K562 (cell line): Measurements from ENCODE around the gene ZNF785. TPM values are rescaled to one million over a fixed set of nuclear protein-coding genes. Genes with fewer than 3 reads are reported as not detected.

Experiments used
- ATAC-seq: fragments of 200-7000 bp; cut with Tn5 transposase; 3 replicates; pipeline ENCODE4 v1.9.1; 2020; ENCODE audit warnings: moderate library complexity
- BruUV-seq: library from RNA; stranded (reverse); fragments of 400-500 nt; replicated peaks from 2 replicates; lab custom pipeline; 2021; lab: Mats Ljungman, UMichigan
- CTCF ChIA-PET: fragments of 300-600 bp; formaldehyde crosslinking; extraction: SDS; loops from one replicate; lab custom pipeline; 2021; ENCODE audit warnings: low intra/inter-chr PET ratio; lab: Yijun Ruan, JAX
- POLR2A ChIA-PET: fragments of 300-600, 350-650 bp; sonication (Branson Sonifier 250); formaldehyde crosslinking; extraction: SDS; loops from one replicate; lab custom pipeline; 2021; ENCODE audit warnings: antibody characterized with exemption, inconsistent platforms; lab: Yijun Ruan, JAX
- DNase-seq, 4 experiments: peaks; one replicate each; pipeline versions ENCODE4 v3.0.0 to v3.0.0-alpha.2; 2011 to 2018; ENCODE audit warnings: low spot score in 3 of 4, mixed read lengths in 3 of 4; ENCODE audit errors: extremely low read depth in 1 of 4
- FAIRE-seq: peaks from 2 replicates; lab custom pipeline; 2011; peaks lifted over from hg19 to GRCh38; lab: Jason Lieb, UNC
- H2AFZ ChIP-seq: 2 replicates; pipeline ENCODE4 v1.6.0; 2011; ENCODE audit warnings: low read depth, low read length, control low read depth, inconsistent platforms
- H3K27ac ChIP-seq: fragments of 200-600 bp; 3 replicates; pipeline ENCODE4 v1.8.0; 2011; ENCODE audit warnings: low read depth, mild to moderate bottlenecking, control low read depth, inconsistent platforms, low read length, moderate library complexity, mixed read lengths; ENCODE audit errors: extremely low read depth
- H3K27me3 ChIP-seq, 2 experiments: fragments of 300-600 bp in 1 of 2; 2 replicates in 1 of 2; 3 replicates in 1 of 2; pipeline versions ENCODE4 v1.6.0 to v1.8.0; 2011; ENCODE audit warnings: inconsistent platforms in 2 of 2, low read length in 2 of 2, mild to moderate bottlenecking in 1 of 2, mixed read lengths in 1 of 2, moderate library complexity in 1 of 2; ENCODE audit not compliant: control insufficient read depth in 2 of 2, insufficient read depth in 2 of 2
- H3K36me3 ChIP-seq: fragments of 300-600 bp; 3 replicates; pipeline ENCODE4 v1.8.0; 2011; ENCODE audit warnings: mild to moderate bottlenecking, low read length, inconsistent platforms; ENCODE audit not compliant: control insufficient read depth, insufficient read depth
- H3K4me1 ChIP-seq, 2 experiments: fragments of 200-600 bp in 1 of 2; replicated peaks in 1 of 2; 2 replicates in 1 of 2; 3 replicates in 1 of 2; pipeline versions ENCODE4 v1.5.1 to v1.8.0; 2011; ENCODE audit warnings: inconsistent platforms in 2 of 2, low read length in 2 of 2, mild to moderate bottlenecking in 1 of 2, mixed read lengths in 1 of 2, moderate library complexity in 1 of 2; ENCODE audit not compliant: control insufficient read depth in 2 of 2, insufficient read depth in 2 of 2
- H3K4me2 ChIP-seq: 2 replicates; pipeline ENCODE4 v1.6.1; 2011; ENCODE audit warnings: low read length, control low read depth, inconsistent platforms, mixed read lengths; ENCODE audit not compliant: insufficient read depth
- H3K4me3 ChIP-seq: fragments of 200-600 bp; sonication (generic), shearing (Covaris generic); 2 replicates; pipeline ENCODE4 v1.5.1; 2016; ENCODE audit warnings: control low read depth, inconsistent platforms
- H3K79me2 ChIP-seq: fragments of 200-600 bp; 3 replicates; pipeline ENCODE4 v1.8.0; 2011; ENCODE audit warnings: low read length, inconsistent platforms; ENCODE audit not compliant: control insufficient read depth, insufficient read depth
- H3K9ac ChIP-seq, 2 experiments: 2 replicates each; pipeline versions ENCODE4 v1.6.0 to v1.6.1; 2011; ENCODE audit warnings: low read depth in 2 of 2, low read length in 2 of 2, control low read depth in 1 of 2, inconsistent platforms in 1 of 2, mild to moderate bottlenecking in 1 of 2, mixed read lengths in 1 of 2; ENCODE audit not compliant: insufficient read depth in 1 of 2
- H3K9me1 ChIP-seq: one replicate; pipeline ENCODE4 v1.6.0; 2011; ENCODE audit warnings: inconsistent platforms, mild to moderate bottlenecking, low read length, moderate library complexity; ENCODE audit not compliant: control insufficient read depth, insufficient read depth
- H3K9me3 ChIP-seq: replicated peaks from 2 replicates; pipeline ENCODE4 v1.5.1; 2011; ENCODE audit warnings: low read depth, low read length, inconsistent platforms; ENCODE audit not compliant: control insufficient read depth, insufficient read depth
- H4K20me1 ChIP-seq: replicated peaks from 2 replicates; pipeline ENCODE4 v1.6.1; 2011; ENCODE audit warnings: low read length, inconsistent platforms, mixed read lengths; ENCODE audit not compliant: control insufficient read depth, insufficient read depth
- AFF1 ChIP-seq, 2 experiments: fragments of 450-650 bp; IDR thresholded peaks; 2 replicates each; pipeline ENCODE4 v1.6.1; 2018; ENCODE audit warnings: mild to moderate bottlenecking in 2 of 2, low read depth in 1 of 2; ENCODE audit not compliant: partially characterized antibody in 2 of 2
- GTF2E2 ChIP-seq: fragments of 200-800 bp; sonication (Bioruptor generic); IDR thresholded peaks from 2 replicates; pipeline ENCODE4 v1.6.1; 2016; ENCODE audit warnings: missing genetic modification characterization, missing compliant biosample characterization
- MITF ChIP-seq: IDR thresholded peaks from 2 replicates; pipeline ENCODE4 v1.6.1; 2014; ENCODE audit warnings: antibody characterized with exemption
- NCOR1 ChIP-seq: fragments of 450-650 bp; IDR thresholded peaks from 2 replicates; pipeline ENCODE4 v1.6.1; 2016; ENCODE audit warnings: mild to moderate bottlenecking, moderate library complexity
- PRMT5 ChIP-seq: sonication (generic); formaldehyde crosslinking; IDR thresholded peaks from 2 replicates; pipeline ENCODE4 v1.5.0; 2020; ENCODE audit warnings: missing genetic modification reagents
- STAG1 ChIP-seq: sonication (generic); formaldehyde crosslinking; IDR thresholded peaks from 2 replicates; pipeline ENCODE4 v1.5.0; 2020; ENCODE audit warnings: missing genetic modification reagents, borderline replicate concordance
- ZMIZ1 ChIP-seq, 2 experiments: fragments of 150-350 bp in 1 of 2; IDR thresholded peaks; 2 replicates each; pipeline ENCODE4 v1.6.1; 2012 to 2016; ENCODE audit warnings: low read depth in 2 of 2, low read length in 2 of 2, mild to moderate bottlenecking in 1 of 2, moderate library complexity in 1 of 2
- ZNF24 ChIP-seq: fragments of 450-650 bp; IDR thresholded peaks from 2 replicates; pipeline ENCODE4 v1.6.1; 2016
- ZNF589 ChIP-seq: fragments of 200-800 bp; sonication (Bioruptor generic); IDR thresholded peaks from 2 replicates; pipeline ENCODE4 v1.6.1; 2016; ENCODE audit warnings: low read depth, missing genetic modification characterization, missing compliant biosample characterization
- WGBS: fragments of 100-300 bp; shearing (Covaris generic); methylation state at CpG from one replicate; pipeline ENCODE4 v1.1.6; 2016; ENCODE audit warnings: low coverage, mixed read lengths; ENCODE audit not compliant: insufficient coverage; ENCODE audit errors: missing lambda C conversion rate; 5-methylcytosine and 5-hydroxymethylcytosine counted together
- in situ Hi-C: fragments of 300-500 bp; cut with MboI; formaldehyde crosslinking; loops from 4 replicates; pipeline ENCODE4 v1.15.0; 2018; ENCODE audit warnings: inconsistent platforms, mixed read lengths
- intact Hi-C: fragments of 100-400 bp; cut with micrococcal nuclease; formaldehyde crosslinking; loops from 2 replicates; pipeline ENCODE4 v1.14.2; 2022
- polyA plus RNA-seq, 8 experiments: library from polyadenylated mRNA; depleted of rRNA in 4 of 8; stranded (reverse) in 5 of 8; unstranded in 3 of 8; fragments of >200 nt; fragmentation: Nextera tagmentation in 2 of 8; fragmentation: Illumina TruSeq in 1 of 8; extraction: Ambion mirVana in 2 of 8; extraction: Trizol in 1 of 8; gene quantifications; 2 replicates each; pipeline versions ENCODE4 v1.2.1 to v1.2.3, GENCODE V29; 2011 to 2014; ENCODE audit warnings: inconsistent platforms in 1 of 8, missing spikeins in 1 of 8
- total RNA-seq, 7 experiments: library from RNA; depleted of rRNA in 6 of 7; stranded (reverse); fragments of >200 nt in 6 of 7; fragmentation: Illumina TruSeq in 2 of 7; extraction: Trizol in 2 of 7; gene quantifications; 2 replicates each; pipeline versions ENCODE4 v1.2.1 to v1.2.3, GENCODE V29; 2011 to 2021; ENCODE audit warnings: low replicate concordance in 1 of 7
- TF ChIP-seq, protein P1 (sequence below): sonication (generic); formaldehyde crosslinking; IDR thresholded peaks from 2 replicates; pipeline ENCODE4 v1.8.1; 2022; ENCODE audit warnings: missing genetic modification reagents

The ZNF785 gene
- total and polyA plus RNA-seq, 9 of the 15 experiments (the other 6 are each of a cell fraction or from before 2014, with no cell fraction given), result 0.64 to 11.0 (median 6.4) TPM

DNA sequence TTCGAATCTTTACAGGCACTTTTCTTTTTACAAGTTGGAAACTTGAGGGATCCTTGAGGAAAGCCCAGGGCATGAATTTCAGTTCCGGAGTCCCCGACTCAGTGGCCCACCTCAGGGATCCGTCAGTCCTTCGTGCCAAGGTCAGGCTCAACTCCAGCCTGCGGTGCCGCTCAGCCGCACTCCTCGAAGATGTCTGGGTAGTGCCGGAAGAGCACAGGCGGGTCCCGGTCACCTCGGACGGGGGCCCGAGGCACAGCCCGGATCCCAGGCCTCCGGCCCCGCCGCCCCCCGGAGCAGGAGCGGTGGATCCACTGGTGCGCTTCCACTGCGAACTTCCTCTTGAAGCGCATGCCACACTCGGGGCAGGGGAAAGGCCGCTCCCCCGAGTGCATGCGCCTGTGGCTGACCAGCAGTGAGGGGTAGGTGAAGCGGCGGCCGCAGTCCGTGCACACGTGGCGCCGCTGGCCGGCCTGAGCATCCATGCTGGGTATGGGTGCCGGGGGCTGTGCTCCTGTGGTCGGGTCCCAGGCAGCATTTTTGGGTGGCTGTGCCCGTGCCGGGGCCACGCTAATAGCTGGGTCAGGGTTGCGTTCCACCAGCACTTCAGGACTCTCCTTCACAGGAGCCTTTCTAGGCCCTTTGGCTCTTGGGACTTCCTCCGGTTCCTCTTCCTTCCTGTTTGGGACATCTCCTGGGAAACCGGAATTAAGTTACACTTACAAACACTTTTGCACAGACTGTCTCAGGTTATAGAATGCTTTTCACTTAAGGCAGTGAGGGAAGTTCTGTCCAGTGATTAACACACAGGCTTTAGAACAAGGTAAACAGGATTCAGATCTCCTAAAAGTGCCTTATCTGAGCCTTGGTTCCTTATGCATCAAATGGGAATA lies 15.5 kb downstream of the ZNF785 start:
- intact Hi-C loops (no loop called here), in situ Hi-C loops (no loop called here)
- 87% methylated on average over 27 of the region's 44 CpGs for WGBS
- Histone ChIP-seq H3K79me2 (peaks cover 29% of the 10 kb centered on the region), H3K9me1 (no peaks in the 10 kb centered on the region), H3K27me3 (no peaks in the 10 kb centered on the region), H3K9me3 (no peaks in the 10 kb centered on the region), H3K9ac (peak overlapping the region in 1 of 2 experiments; percentile 15; a peak in 1 of 4 replicates), H3K27ac (no peak overlapping the region), H2AFZ (no peak overlapping the region), H3K4me2 (no peak overlapping the region), H4K20me1 (no peaks in the 10 kb centered on the region), H3K4me3 (no peak overlapping the region), H3K36me3 (no peaks in the 10 kb centered on the region), H3K4me1 (peaks cover 17 to 30% of the 10 kb centered on the region in 2 experiments)
- no peak for FAIRE-seq
- no peak for DNase-seq
- POLR2A ChIA-PET, result interaction anchor here (1.0 to 2.8 kb wide), 2 partner anchors 12 to 15 kb away, joined by 3 to 28 read pairs; partner anchors contain the start of genes ZNF764 and ZNF785
- ATAC-seq, result no peak
- BruUV-seq, result TSS peak; percentile 54
- CTCF ChIA-PET, result no interaction called here
- TF ChIP-seq AFF1 (IDR thresholded peaks at IDR 0.05; ENCODE audit: low read depth in 1 of 2, partially characterized antibody in 2 of 2) (no peak), STAG1 (no peak), ZNF589 (CRISPR knock-in tag) (no peak), ZMIZ1 (IDR thresholded peaks at IDR 0.05; ENCODE audit: low read depth in 2 of 2, low read length in 2 of 2) (no peak), GTF2E2 (tag) (0 out of 2 replicates have a peak, but pooled peaks have one; percentile 7), PRMT5 (no peak), NCOR1 (no peak), MITF (no peak), ZNF24 (no peak)
- TF ChIP-seq, protein P1, sequence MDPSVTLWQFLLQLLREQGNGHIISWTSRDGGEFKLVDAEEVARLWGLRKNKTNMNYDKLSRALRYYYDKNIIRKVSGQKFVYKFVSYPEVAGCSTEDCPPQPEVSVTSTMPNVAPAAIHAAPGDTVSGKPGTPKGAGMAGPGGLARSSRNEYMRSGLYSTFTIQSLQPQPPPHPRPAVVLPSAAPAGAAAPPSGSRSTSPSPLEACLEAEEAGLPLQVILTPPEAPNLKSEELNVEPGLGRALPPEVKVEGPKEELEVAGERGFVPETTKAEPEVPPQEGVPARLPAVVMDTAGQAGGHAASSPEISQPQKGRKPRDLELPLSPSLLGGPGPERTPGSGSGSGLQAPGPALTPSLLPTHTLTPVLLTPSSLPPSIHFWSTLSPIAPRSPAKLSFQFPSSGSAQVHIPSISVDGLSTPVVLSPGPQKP (CRISPR knock-in tag), result no peak
